Thyroid gland (tissue), 4 donors: ENCODE measurements around the gene GOLT1A.

Experiments used
- POLR2A ChIP-seq, 2 donors: fragments of 450-650 bp; IDR thresholded peaks; one replicate each; pipeline ENCODE4 v1.6.1; 2017; ENCODE audit warnings: antibody characterized with exemption in 2 of 2, mild to moderate bottlenecking in 2 of 2, moderate library complexity in 1 of 2
- TF ChIP-seq, protein P1 (sequence below), 6 experiments: fragments of 200-600 bp in 3 of 6; fragments of 450-650 bp in 3 of 6; sonication (generic) in 3 of 6; IDR thresholded peaks; one replicate each; pipeline ENCODE4 v1.5.1; 2016 to 2019; ENCODE audit warnings: antibody characterized with exemption in 6 of 6, mild to moderate bottlenecking in 2 of 6, inconsistent platforms in 1 of 6, moderate library complexity in 1 of 6

DNA sequence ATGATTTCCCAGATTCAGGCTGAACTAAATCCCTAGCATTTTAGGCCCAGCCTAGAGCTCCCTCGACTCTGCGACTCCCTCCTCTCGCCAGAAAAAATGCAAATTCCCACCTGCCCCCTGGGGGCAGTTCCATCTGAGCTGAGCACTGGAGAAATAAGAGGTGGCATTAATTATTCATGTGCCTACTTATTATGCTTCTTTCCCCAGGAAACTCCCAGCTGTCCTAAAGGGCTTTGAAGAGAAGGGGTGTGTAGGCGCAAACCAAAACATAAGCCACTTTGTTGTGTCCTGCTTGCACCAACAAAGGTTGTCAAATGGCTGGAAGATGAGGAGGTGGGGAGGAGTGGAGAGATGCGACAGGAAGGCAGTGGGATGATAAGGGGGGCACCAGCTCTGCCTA lies 41.4 kb upstream of the GOLT1A start:
- TF ChIP-seq POLR2A (IDR thresholded peaks at IDR 0.05) = no peak
- TF ChIP-seq, protein P1, sequence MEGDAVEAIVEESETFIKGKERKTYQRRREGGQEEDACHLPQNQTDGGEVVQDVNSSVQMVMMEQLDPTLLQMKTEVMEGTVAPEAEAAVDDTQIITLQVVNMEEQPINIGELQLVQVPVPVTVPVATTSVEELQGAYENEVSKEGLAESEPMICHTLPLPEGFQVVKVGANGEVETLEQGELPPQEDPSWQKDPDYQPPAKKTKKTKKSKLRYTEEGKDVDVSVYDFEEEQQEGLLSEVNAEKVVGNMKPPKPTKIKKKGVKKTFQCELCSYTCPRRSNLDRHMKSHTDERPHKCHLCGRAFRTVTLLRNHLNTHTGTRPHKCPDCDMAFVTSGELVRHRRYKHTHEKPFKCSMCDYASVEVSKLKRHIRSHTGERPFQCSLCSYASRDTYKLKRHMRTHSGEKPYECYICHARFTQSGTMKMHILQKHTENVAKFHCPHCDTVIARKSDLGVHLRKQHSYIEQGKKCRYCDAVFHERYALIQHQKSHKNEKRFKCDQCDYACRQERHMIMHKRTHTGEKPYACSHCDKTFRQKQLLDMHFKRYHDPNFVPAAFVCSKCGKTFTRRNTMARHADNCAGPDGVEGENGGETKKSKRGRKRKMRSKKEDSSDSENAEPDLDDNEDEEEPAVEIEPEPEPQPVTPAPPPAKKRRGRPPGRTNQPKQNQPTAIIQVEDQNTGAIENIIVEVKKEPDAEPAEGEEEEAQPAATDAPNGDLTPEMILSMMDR (IDR thresholded peaks at IDR 0.05) = no peak
